Measurements from ENCODE around the gene VPS54. TPM values are rescaled to one million over a fixed set of nuclear protein-coding genes. Genes with fewer than 3 reads are reported as not detected.

Gene VPS54
- polyA plus RNA-seq, 1 experiment = 5.6 TPM

GRCh38 chr2:63926815-63927214, 92.4 kb downstream of the VPS54 start:
- Histone ChIP-seq H3K27me3 (ENCODE audit: control insufficient read depth, insufficient read depth, low read length) (no peaks in the 10 kb centered on the region), H3K36me3 (ENCODE audit: control insufficient read depth, insufficient read depth, low read length) (peaks cover 2% of the 10 kb centered on the region), H3K4me3 (ENCODE audit: low read depth, low read length) (no peak overlapping the region)
- no peak for DNase-seq (ENCODE audit: low read depth)
- ChIA-PET CTCF (no interaction called here), POLR2A (no interaction called here)
- TF ChIP-seq CTCF (IDR thresholded peaks at IDR 0.05; ENCODE audit: insufficient read depth, low read depth, low read length) = no peak

- ChIA-PET POLR2A (no interaction called here), CTCF (no interaction called here)
- no peak for DNase-seq (ENCODE audit: low read depth)
- Histone ChIP-seq H3K27me3 (ENCODE audit: control insufficient read depth, insufficient read depth, low read length) (no peaks in the 10 kb centered on the region), H3K36me3 (ENCODE audit: control insufficient read depth, insufficient read depth, low read length) (peaks cover 4% of the 10 kb centered on the region), H3K4me3 (ENCODE audit: low read depth, low read length) (no peak overlapping the region)
- TF ChIP-seq CTCF (IDR thresholded peaks at IDR 0.05; ENCODE audit: insufficient read depth, low read depth, low read length) = no peak
Observed at GRCh38 chr2:63914311-63914710, 104.9 kb downstream of the VPS54 start.

- Histone ChIP-seq H3K27me3 (ENCODE audit: control insufficient read depth, insufficient read depth, low read length) (no peaks in the 10 kb centered on the region), H3K36me3 (ENCODE audit: control insufficient read depth, insufficient read depth, low read length) (peaks cover 7% of the 10 kb centered on the region), H3K4me3 (ENCODE audit: low read depth, low read length) (no peak overlapping the region)
- ChIA-PET POLR2A (no interaction called here), CTCF (no interaction called here)
- DNase-seq (ENCODE audit: low read depth) = no peak
- TF ChIP-seq CTCF (IDR thresholded peaks at IDR 0.05; ENCODE audit: insufficient read depth, low read depth, low read length) = no peak
Observed at GRCh38 chr2:63903003-63903402, 116.2 kb downstream of the VPS54 start.

- TF ChIP-seq CTCF (IDR thresholded peaks at IDR 0.05; ENCODE audit: insufficient read depth, low read depth, low read length) = no peak
- peaks cover 7% of the 10 kb centered on the region for H3K36me3 ChIP-seq (ENCODE audit: control insufficient read depth, insufficient read depth, low read length)
- H3K27me3 ChIP-seq (ENCODE audit: control insufficient read depth, insufficient read depth, low read length) = no peaks in the 10 kb centered on the region
- no peak for DNase-seq (ENCODE audit: low read depth)
- ChIA-PET CTCF (interaction anchor here (0.6 kb wide), 1 partner anchor 12 kb away, joined by 3 read pairs; no protein-coding TSS in a partner anchor), POLR2A (no interaction called here)
- no peak overlapping the region for H3K4me3 ChIP-seq (ENCODE audit: low read depth, low read length)
Observed at GRCh38 chr2:63902149-63902548, 117.1 kb downstream of the VPS54 start.

GRCh38 chr2:63899639-63900038, 119.6 kb downstream of the VPS54 start:
- no peak for DNase-seq (ENCODE audit: low read depth)
- ChIA-PET POLR2A (no interaction called here), CTCF (interaction anchor here (1.0 to 3.2 kb wide), 3 partner anchors 18 to 200 kb away, joined by 3 to 9 read pairs (median 5); no protein-coding TSS in a partner anchor)
- no peaks in the 10 kb centered on the region for H3K27me3 ChIP-seq (ENCODE audit: control insufficient read depth, insufficient read depth, low read length)
- H3K36me3 ChIP-seq (ENCODE audit: control insufficient read depth, insufficient read depth, low read length) = peaks cover 7% of the 10 kb centered on the region
- no peak overlapping the region for H3K4me3 ChIP-seq (ENCODE audit: low read depth, low read length)
- no peak for TF ChIP-seq CTCF (IDR thresholded peaks at IDR 0.05; ENCODE audit: insufficient read depth, low read depth, low read length)

All from BJ (cell line).